Activated T-cell treated with anti-CD3 and anti-CD28 coated beads for 4 hours (primary cell): ENCODE data around the gene RFX3.

Experiments
- DNase-seq: peaks from one replicate; pipeline ENCODE4 v3.0.0-alpha.2; 2020

RFX3 gene

GRCh38 chr9:3513265-3513818 lies 12.5 kb downstream of the RFX3 start:
- DNase-seq = no peak

GRCh38 chr9:3511551-3511950 lies 14.2 kb downstream of the RFX3 start:
- DNase-seq = no peak

GRCh38 chr9:3510796-3511195 lies 15.0 kb downstream of the RFX3 start:
- no peak for DNase-seq

GRCh38 chr9:3509926-3510325 lies 15.9 kb downstream of the RFX3 start:
- no peak for DNase-seq

GRCh38 chr9:3508521-3509291 lies 17.1 kb downstream of the RFX3 start:
- no peak for DNase-seq

GRCh38 chr9:3508078-3508431 lies 17.7 kb downstream of the RFX3 start:
- DNase-seq = no peak

- DNase-seq = no peak
These were observed 18.3 kb downstream of the RFX3 start for GRCh38 chr9:3507395-3508077.

GRCh38 chr9:3506164-3506563 lies 19.6 kb downstream of the RFX3 start:
- DNase-seq = no peak

GRCh38 chr9:3502560-3503398 lies 23.0 kb downstream of the RFX3 start:
- DNase-seq = no peak

GRCh38 chr9:3500044-3500443 lies 25.8 kb downstream of the RFX3 start:
- DNase-seq = no peak

GRCh38 chr9:3498691-3499090 lies 27.1 kb downstream of the RFX3 start:
- DNase-seq = no peak

GRCh38 chr9:3497857-3498256 lies 27.9 kb downstream of the RFX3 start:
- DNase-seq = no peak

GRCh38 chr9:3497401-3497800 lies 28.4 kb downstream of the RFX3 start:
- no peak for DNase-seq

GRCh38 chr9:3495855-3496254 lies 29.9 kb downstream of the RFX3 start:
- no peak for DNase-seq

GRCh38 chr9:3492214-3492613 lies 33.6 kb downstream of the RFX3 start:
- DNase-seq = no peak

GRCh38 chr9:3491450-3491849 lies 34.4 kb downstream of the RFX3 start:
- DNase-seq = no peak

- DNase-seq = no peak
These were observed 34.8 kb downstream of the RFX3 start for GRCh38 chr9:3490957-3491356.

GRCh38 chr9:3482578-3482977 lies 43.2 kb downstream of the RFX3 start:
- DNase-seq = no peak

GRCh38 chr9:3480353-3480655 lies 45.5 kb downstream of the RFX3 start:
- no peak for DNase-seq

- no peak for DNase-seq
These were observed 46.1 kb downstream of the RFX3 start for GRCh38 chr9:3479514-3480352.

- DNase-seq = no peak
These were observed 47.2 kb downstream of the RFX3 start for GRCh38 chr9:3478549-3478953.

GRCh38 chr9:3477236-3477834 lies 48.5 kb downstream of the RFX3 start:
- DNase-seq = no peak
